ENCODE results near the gene SLC2A1.

GRCh38 chr1:42927274-42927841, 31.3 kb downstream of the SLC2A1 start:
- TF ChIP-seq ZFX (IDR thresholded peaks at IDR 0.05), result no peak
- TF ChIP-seq CTCF (conservative IDR thresholded peaks at IDR 0.05), result no peak

Measured in C4-2B (cell line).